ENCODE data around the gene TBCK. TPM values are rescaled to one million over a fixed set of nuclear protein-coding genes. Genes with fewer than 3 reads are reported as not detected.

Gene TBCK
- total RNA-seq, 1 experiment from 2014 or later = 25.5 TPM

- POLR2A ChIA-PET (ENCODE audit: low non-redundant PET) = no interaction called here
- CTCF ChIA-PET = no interaction called here
- no peaks in the 10 kb centered on the region for H3K36me3 ChIP-seq (ENCODE audit: insufficient read depth, low read length, poor library complexity, severe bottlenecking)
- H3K9me3 ChIP-seq (ENCODE audit: low read depth, low read length, poor library complexity, severe bottlenecking) = no peaks in the 10 kb centered on the region
- no peak overlapping the region for H3K27ac ChIP-seq (ENCODE audit: low read depth, low read length, poor library complexity, severe bottlenecking)
- intact Hi-C loops (cut with micrococcal nuclease; ENCODE audit: unreplicated experiment) = no loop called here
- no peak for TF ChIP-seq EZH2 (IDR thresholded peaks at IDR 0.05; ENCODE audit: borderline replicate concordance, low read depth, low read length, poor library complexity, severe bottlenecking)
- TF ChIP-seq CTCF (conservative IDR thresholded peaks at IDR 0.05; ENCODE audit: low read depth, low read length) = no peak
- H3K27me3 ChIP-seq (replicated peaks; ENCODE audit: insufficient read depth, low read depth, low read length, poor library complexity) = no peaks in the 10 kb centered on the region
- BruUV-seq (replicated peaks) = no TSS peak
- H3K4me3 ChIP-seq (ENCODE audit: low read depth, low read length, poor library complexity, severe bottlenecking) = no peak overlapping the region
- DNase-seq (ENCODE audit: low spot score) = no peak
- H3K4me1 ChIP-seq (ENCODE audit: insufficient read depth, low read length, poor library complexity, severe bottlenecking) = no peaks in the 10 kb centered on the region
Observed at GRCh38 chr4:105991726-105992125, 324.3 kb downstream of the TBCK start.

Other genes starting within 250 kb of the TBCK start
- 71.1 and 74.8 TPM in 2 replicates for gene AIMP1, start 341 bp upstream of the TBCK start, total RNA-seq (2021)
- not detected in 2 replicates for gene GIMD1, start 52.6 kb upstream of the TBCK start, total RNA-seq (2021)

Data from A673 (cell line).